Gastroesophageal sphincter (tissue), 3 donors: ENCODE data around the gene CCDC40.

Experiments
- POLR2AphosphoS5 ChIP-seq: sonication (generic); formaldehyde crosslinking; IDR thresholded peaks from one replicate; pipeline ENCODE4 v1.6.1; 2017; ENCODE audit warnings: antibody characterized with exemption
- TF ChIP-seq, protein P1 (sequence below), 4 experiments: fragments of 200-600 bp in 2 of 4; fragments of 450-650 bp in 2 of 4; sonication (generic) in 1 of 4; IDR thresholded peaks; one replicate each; pipeline ENCODE4 v1.5.1; 2017 to 2019; ENCODE audit warnings: antibody characterized with exemption in 4 of 4, mild to moderate bottlenecking in 2 of 4, moderate library complexity in 2 of 4

- no peak for TF ChIP-seq POLR2AphosphoS5
- TF ChIP-seq, protein P1, sequence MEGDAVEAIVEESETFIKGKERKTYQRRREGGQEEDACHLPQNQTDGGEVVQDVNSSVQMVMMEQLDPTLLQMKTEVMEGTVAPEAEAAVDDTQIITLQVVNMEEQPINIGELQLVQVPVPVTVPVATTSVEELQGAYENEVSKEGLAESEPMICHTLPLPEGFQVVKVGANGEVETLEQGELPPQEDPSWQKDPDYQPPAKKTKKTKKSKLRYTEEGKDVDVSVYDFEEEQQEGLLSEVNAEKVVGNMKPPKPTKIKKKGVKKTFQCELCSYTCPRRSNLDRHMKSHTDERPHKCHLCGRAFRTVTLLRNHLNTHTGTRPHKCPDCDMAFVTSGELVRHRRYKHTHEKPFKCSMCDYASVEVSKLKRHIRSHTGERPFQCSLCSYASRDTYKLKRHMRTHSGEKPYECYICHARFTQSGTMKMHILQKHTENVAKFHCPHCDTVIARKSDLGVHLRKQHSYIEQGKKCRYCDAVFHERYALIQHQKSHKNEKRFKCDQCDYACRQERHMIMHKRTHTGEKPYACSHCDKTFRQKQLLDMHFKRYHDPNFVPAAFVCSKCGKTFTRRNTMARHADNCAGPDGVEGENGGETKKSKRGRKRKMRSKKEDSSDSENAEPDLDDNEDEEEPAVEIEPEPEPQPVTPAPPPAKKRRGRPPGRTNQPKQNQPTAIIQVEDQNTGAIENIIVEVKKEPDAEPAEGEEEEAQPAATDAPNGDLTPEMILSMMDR (IDR thresholded peaks at IDR 0.05) = no peak
Observed at GRCh38 chr17:80091376-80091775, 54.9 kb downstream of the CCDC40 start.
